HG02870 (cell line): ENCODE measurements around the gene SSU72.
"Not testable (repeated sequence)": the region's sequence is repeated elsewhere in the genome, so short reads cannot be mapped to it uniquely, and the experiment has no call there.

ENCODE experiments used
- ATAC-seq: cut with Tn5 transposase; IDR thresholded peaks from one replicate; pipeline ENCODE4 v1.9.1; 2021; ENCODE audit warnings: mild to moderate bottlenecking, moderate library complexity; ENCODE audit not compliant: unreplicated experiment

SSU72 gene

GRCh38 chr1:1561801-1562470 lies 12.7 kb downstream of the SSU72 start:
- ATAC-seq, result no peak

- ATAC-seq, result no peak
These were observed 14.5 kb downstream of the SSU72 start for GRCh38 chr1:1560178-1560577.

- no peak for ATAC-seq
These were observed 15.6 kb downstream of the SSU72 start for GRCh38 chr1:1559066-1559465.

- ATAC-seq, result no peak
These were observed 16.1 kb downstream of the SSU72 start for GRCh38 chr1:1558591-1558990.

GRCh38 chr1:1557688-1558087 lies 17.0 kb downstream of the SSU72 start:
- not testable (repeated sequence) for ATAC-seq

- ATAC-seq, result not testable (repeated sequence)
These were observed 17.7 kb downstream of the SSU72 start for GRCh38 chr1:1556961-1557360.

- ATAC-seq, result no peak
These were observed 18.2 kb downstream of the SSU72 start for GRCh38 chr1:1556505-1556904.

- no peak for ATAC-seq
These were observed 19.4 kb downstream of the SSU72 start for GRCh38 chr1:1554926-1555915.

- no peak for ATAC-seq
These were observed 20.1 kb downstream of the SSU72 start for GRCh38 chr1:1554550-1554925.

- ATAC-seq, result no peak
These were observed 20.7 kb downstream of the SSU72 start for GRCh38 chr1:1553821-1554494.

GRCh38 chr1:1552263-1552639 lies 22.4 kb downstream of the SSU72 start:
- ATAC-seq, result no peak

- no peak for ATAC-seq
These were observed 23.0 kb downstream of the SSU72 start for GRCh38 chr1:1551524-1552262.

GRCh38 chr1:1550591-1551432 lies 23.9 kb downstream of the SSU72 start:
- ATAC-seq, result no peak

- ATAC-seq, result no peak
These were observed 24.6 kb downstream of the SSU72 start for GRCh38 chr1:1550087-1550486.

GRCh38 chr1:1548591-1548990 lies 26.1 kb downstream of the SSU72 start:
- ATAC-seq, result no peak

GRCh38 chr1:1547476-1547875 lies 27.2 kb downstream of the SSU72 start:
- no peak for ATAC-seq

GRCh38 chr1:1547011-1547410 lies 27.7 kb downstream of the SSU72 start:
- no peak for ATAC-seq

GRCh38 chr1:1545946-1546737 lies 28.5 kb downstream of the SSU72 start:
- no peak for ATAC-seq

- ATAC-seq, result no peak
These were observed 30.1 kb downstream of the SSU72 start for GRCh38 chr1:1544544-1544943.
